Spinal cord (tissue), 10 donors: Measurements from ENCODE around the gene RNF34. TPM values are rescaled to one million over a fixed set of nuclear protein-coding genes. Genes with fewer than 3 reads are reported as not detected.

Experiments
- DNase-seq, 6 donors: peaks; one replicate each; pipeline versions ENCODE4 v3.0.0 to v3.0.0-alpha.2; 2013 to 2015; ENCODE audit warnings: low spot score in 6 of 6, low read depth in 4 of 6
- H3K27ac ChIP-seq: one replicate; pipeline ENCODE4 v1.5.1; 2013; ENCODE audit warnings: low read depth, low read length, control low read depth
- H3K27me3 ChIP-seq: one replicate; pipeline ENCODE4 v1.6.1; 2013; ENCODE audit warnings: low read length; ENCODE audit not compliant: control insufficient read depth, insufficient read depth
- H3K36me3 ChIP-seq: one replicate; pipeline ENCODE4 v1.6.1; 2013; ENCODE audit warnings: low read length; ENCODE audit not compliant: control insufficient read depth, insufficient read depth
- H3K4me1 ChIP-seq: one replicate; pipeline ENCODE4 v1.6.1; 2013; ENCODE audit warnings: low read length; ENCODE audit not compliant: control insufficient read depth, insufficient read depth
- H3K4me3 ChIP-seq: one replicate; pipeline ENCODE4 v1.5.1; 2013; ENCODE audit warnings: low read depth, low read length, control low read depth
- H3K9me3 ChIP-seq: one replicate; pipeline ENCODE4 v1.6.1; 2013; ENCODE audit warnings: low read length; ENCODE audit not compliant: control insufficient read depth, insufficient read depth
- WGBS: methylation state at CpG from one replicate; pipeline ENCODE4 v1.1.5; 2013; ENCODE audit warnings: missing lambda C conversion rate; ENCODE audit not compliant: insufficient coverage; 5-methylcytosine and 5-hydroxymethylcytosine counted together
- polyA plus RNA-seq, 2 donors: library from polyadenylated mRNA; unstranded; fragments of 120-200 nt; gene quantifications; one replicate each; pipeline ENCODE4 v1.2.1, GENCODE V29; 2013; ENCODE audit not compliant: insufficient read length in 2 of 2
- total RNA-seq, 2 donors: library from RNA; depleted of rRNA in 1 of 2; stranded (reverse); fragments of 120-200 nt in 1 of 2; fragments of >200 nt in 1 of 2; gene quantifications; one replicate each; pipeline versions ENCODE4 v1.2.3 to v1.2.4, GENCODE V29; 2013 to 2014
- donor health status: healthy.

The RNF34 gene
- total and polyA plus RNA-seq, 4 donors: 41.4 to 71.7 (median 51.2) TPM

GRCh38 chr12:121443193-121443870 is 43.4 kb downstream of the RNF34 start:
- Histone ChIP-seq H3K9me3 (no peaks in the 10 kb centered on the region), H3K27me3 (no peaks in the 10 kb centered on the region), H3K27ac (no peak overlapping the region), H3K4me1 (peaks cover 3% of the 10 kb centered on the region), H3K4me3 (no peak overlapping the region), H3K36me3 (peaks cover 82% of the 10 kb centered on the region)
- 49% methylated on average over 18 of the region's 20 CpGs for WGBS
- DNase-seq: peak in 3 of 6 donors; percentile 17 to 76 (median 62)

- Histone ChIP-seq H3K27me3 (no peaks in the 10 kb centered on the region), H3K36me3 (peaks cover 83% of the 10 kb centered on the region), H3K27ac (no peak overlapping the region), H3K4me3 (no peak overlapping the region), H3K4me1 (peaks cover under 1% of the 10 kb centered on the region), H3K9me3 (no peaks in the 10 kb centered on the region)
- no peak for DNase-seq
- WGBS: 84% methylated on average over 42 of the region's 45 CpGs
Measured at GRCh38 chr12:121443911-121444841, 44.3 kb downstream of the RNF34 start.

GRCh38 chr12:121444842-121445202 is 44.9 kb downstream of the RNF34 start:
- 91% methylated on average over 4 of the region's 4 CpGs for WGBS
- Histone ChIP-seq H3K36me3 (peaks cover 77% of the 10 kb centered on the region), H3K4me3 (no peak overlapping the region), H3K4me1 (no peaks in the 10 kb centered on the region), H3K27ac (no peak overlapping the region), H3K27me3 (no peaks in the 10 kb centered on the region), H3K9me3 (no peaks in the 10 kb centered on the region)
- DNase-seq: no peak

- H3K4me1 ChIP-seq: peaks cover 3% of the 10 kb centered on the region
- H3K27me3 ChIP-seq: no peaks in the 10 kb centered on the region
- DNase-seq: no peak
- H3K27ac ChIP-seq: no peak overlapping the region
- no CpG with 5 or more reads among the region's 3 CpGs for WGBS
- peaks cover 69% of the 10 kb centered on the region for H3K36me3 ChIP-seq
- no peak overlapping the region for H3K4me3 ChIP-seq
- H3K9me3 ChIP-seq: no peaks in the 10 kb centered on the region
Measured at GRCh38 chr12:121446750-121447149, 46.8 kb downstream of the RNF34 start.

GRCh38 chr12:121448771-121449315 is 48.9 kb downstream of the RNF34 start:
- H3K36me3 ChIP-seq: peaks cover 65% of the 10 kb centered on the region
- no peak overlapping the region for H3K27ac ChIP-seq
- no peaks in the 10 kb centered on the region for H3K27me3 ChIP-seq
- 70% methylated on average over 16 of the region's 16 CpGs for WGBS
- no peaks in the 10 kb centered on the region for H3K9me3 ChIP-seq
- DNase-seq: no peak
- H3K4me1 ChIP-seq: peaks cover 15% of the 10 kb centered on the region
- no peak overlapping the region for H3K4me3 ChIP-seq

- Histone ChIP-seq H3K36me3 (peaks cover 52% of the 10 kb centered on the region), H3K4me1 (peaks cover 32% of the 10 kb centered on the region), H3K27ac (no peak overlapping the region), H3K27me3 (no peaks in the 10 kb centered on the region), H3K4me3 (no peak overlapping the region), H3K9me3 (no peaks in the 10 kb centered on the region)
- DNase-seq: peak in 1 of 6 donors; percentile 69
- 83% methylated on average over 1 of the region's 4 CpGs for WGBS
Measured at GRCh38 chr12:121451961-121452339, 52.0 kb downstream of the RNF34 start.

- Histone ChIP-seq H3K36me3 (peaks cover 52% of the 10 kb centered on the region), H3K27me3 (no peaks in the 10 kb centered on the region), H3K9me3 (no peaks in the 10 kb centered on the region), H3K4me3 (no peak overlapping the region), H3K4me1 (peaks cover 32% of the 10 kb centered on the region), H3K27ac (no peak overlapping the region)
- WGBS: 64% methylated on average over 28 of the region's 35 CpGs
- DNase-seq: no peak
Measured at GRCh38 chr12:121452340-121452984, 52.5 kb downstream of the RNF34 start.

- Histone ChIP-seq H3K4me3 (no peak overlapping the region), H3K27me3 (no peaks in the 10 kb centered on the region), H3K27ac (no peak overlapping the region), H3K36me3 (peaks cover 51% of the 10 kb centered on the region), H3K4me1 (peaks cover 32% of the 10 kb centered on the region), H3K9me3 (no peaks in the 10 kb centered on the region)
- no peak for DNase-seq
- 93% methylated on average over 39 of the region's 39 CpGs for WGBS
Measured at GRCh38 chr12:121452985-121453360, 53.1 kb downstream of the RNF34 start.

- Histone ChIP-seq H3K9me3 (no peaks in the 10 kb centered on the region), H3K27me3 (no peaks in the 10 kb centered on the region), H3K36me3 (peaks cover 44% of the 10 kb centered on the region), H3K27ac (no peak overlapping the region), H3K4me3 (no peak overlapping the region), H3K4me1 (peaks cover 32% of the 10 kb centered on the region)
- DNase-seq: no peak
- WGBS: 80% methylated on average over 13 of the region's 18 CpGs
Measured at GRCh38 chr12:121453629-121454028, 53.7 kb downstream of the RNF34 start.
